Right kidney (tissue), 1 donor: ENCODE measurements around the gene SLC24A3.

Source experiments
- DNase-seq: peaks from one replicate; pipeline ENCODE4 v3.0.0-alpha.2; 2016

SLC24A3 gene

DNA sequence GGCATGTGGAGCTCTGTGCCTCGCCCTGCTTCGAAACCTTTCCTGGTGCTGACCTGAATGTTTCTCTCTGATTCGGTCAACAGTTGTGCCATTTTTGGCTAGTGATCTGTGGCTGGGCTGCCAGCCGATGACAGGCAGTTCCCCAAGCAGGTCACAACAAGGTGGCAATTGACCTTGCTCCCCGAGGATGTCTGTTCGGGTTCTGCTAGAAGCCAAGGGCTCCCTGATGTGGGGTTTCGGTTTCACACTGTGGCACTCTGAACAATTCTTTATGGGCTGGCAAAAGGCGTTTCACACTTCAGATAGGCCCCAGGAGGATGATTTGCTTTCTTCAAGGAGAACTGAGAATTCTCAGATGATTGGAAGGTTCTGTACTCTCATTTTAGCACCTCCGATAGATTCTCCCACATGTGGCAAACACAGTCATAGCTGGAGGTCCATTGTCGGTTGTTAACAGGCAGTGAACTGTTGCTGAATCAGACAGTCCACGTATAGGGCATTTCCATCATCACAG, 135.6 kb downstream of the SLC24A3 start:
- DNase-seq = no peak

DNA sequence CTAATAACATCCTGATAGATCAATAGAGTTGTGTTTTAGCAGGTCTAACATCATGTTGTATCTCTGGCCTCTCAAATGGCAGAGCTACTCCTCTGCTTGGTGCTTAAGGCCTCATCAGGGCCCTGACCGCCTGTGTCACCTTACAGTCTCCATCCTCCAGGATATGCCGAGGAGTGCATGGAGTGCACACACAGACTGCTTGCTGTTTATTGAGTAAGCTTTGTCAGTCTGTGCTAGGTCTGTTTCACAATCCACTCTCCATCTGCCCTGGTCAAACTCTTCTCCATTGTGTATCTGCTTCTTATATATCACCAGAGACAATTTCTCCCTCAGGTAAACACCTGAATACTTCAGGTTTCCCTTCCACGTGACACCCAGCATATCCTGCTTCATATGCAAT, 136.1 kb downstream of the SLC24A3 start:
- DNase-seq = no peak

DNA sequence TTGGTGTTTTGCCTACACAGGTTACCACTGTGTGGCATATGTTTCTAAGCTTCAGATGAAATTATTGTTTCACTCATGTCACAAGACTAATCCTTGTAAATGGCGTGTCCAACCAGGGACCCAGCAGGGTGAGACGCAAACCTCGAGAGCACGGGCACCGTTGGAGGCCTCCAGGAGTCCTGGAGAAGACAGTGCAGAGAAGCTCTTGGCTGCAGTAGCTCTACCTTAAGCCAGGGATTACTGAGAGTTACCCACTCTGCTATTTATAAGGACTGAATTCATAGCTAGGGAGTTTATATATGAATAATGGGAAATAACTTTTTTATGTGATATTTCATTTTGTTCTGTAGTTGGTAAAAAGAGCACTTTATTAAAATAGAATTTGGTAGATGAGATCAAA, 137.4 kb downstream of the SLC24A3 start:
- no peak for DNase-seq

DNA sequence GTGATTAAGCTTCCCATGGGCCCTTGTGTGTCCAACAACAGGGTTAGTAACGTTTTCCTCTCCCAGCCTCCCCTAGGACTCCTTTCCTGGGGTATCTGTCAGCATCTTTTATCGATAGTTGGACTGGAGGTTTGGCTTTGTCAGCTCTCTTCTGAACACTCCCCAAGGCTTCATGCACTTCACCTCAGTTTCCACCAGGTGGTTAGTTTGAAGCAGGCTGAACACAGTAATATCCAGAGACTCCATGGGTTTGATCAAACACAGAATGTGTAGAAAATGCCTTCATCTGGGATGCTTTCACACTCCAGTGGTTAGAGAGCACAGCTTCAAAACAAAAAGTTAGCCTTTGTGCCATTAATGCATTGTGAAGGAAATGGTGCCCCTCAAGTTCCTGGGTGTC, 139.1 kb downstream of the SLC24A3 start:
- no peak for DNase-seq

DNA sequence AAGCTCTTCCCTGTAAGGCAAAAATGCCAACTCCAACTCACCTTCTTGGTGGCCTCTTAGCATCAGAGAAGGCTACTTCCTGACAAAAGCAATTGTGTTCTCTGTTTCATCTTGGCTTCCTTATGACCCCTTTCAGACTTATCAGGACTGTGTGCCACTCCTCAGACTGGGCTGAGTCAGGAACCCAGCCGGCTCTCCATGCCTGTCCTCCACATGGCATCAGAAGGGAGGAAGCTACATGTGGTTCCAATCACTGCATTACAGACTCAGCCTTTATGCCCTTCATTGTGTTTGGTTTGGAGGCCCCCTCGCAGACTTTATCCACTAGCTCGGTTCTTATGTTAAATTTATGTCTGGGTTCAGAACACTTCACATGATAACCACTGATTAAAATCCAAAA, 142.5 kb downstream of the SLC24A3 start:
- no peak for DNase-seq

DNA sequence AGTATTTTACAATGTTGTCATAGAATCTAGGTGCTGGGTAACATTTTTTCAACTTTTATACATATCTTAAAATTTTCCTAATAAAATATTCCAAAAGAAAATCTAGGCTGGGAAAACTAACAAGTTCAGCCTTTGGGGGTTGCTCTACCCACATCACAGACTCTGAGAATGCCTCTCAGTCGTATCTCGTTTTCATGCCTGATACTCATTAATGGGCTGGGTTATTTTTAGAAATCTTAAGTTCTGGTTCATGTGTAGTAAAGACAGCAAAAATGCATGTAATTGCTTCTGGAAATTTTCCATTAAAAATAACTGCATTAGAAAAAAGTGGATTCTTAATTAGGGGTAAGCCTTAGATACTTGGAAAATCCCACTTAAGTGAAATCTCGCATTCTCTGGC, 149.3 kb downstream of the SLC24A3 start:
- DNase-seq = no peak

DNA sequence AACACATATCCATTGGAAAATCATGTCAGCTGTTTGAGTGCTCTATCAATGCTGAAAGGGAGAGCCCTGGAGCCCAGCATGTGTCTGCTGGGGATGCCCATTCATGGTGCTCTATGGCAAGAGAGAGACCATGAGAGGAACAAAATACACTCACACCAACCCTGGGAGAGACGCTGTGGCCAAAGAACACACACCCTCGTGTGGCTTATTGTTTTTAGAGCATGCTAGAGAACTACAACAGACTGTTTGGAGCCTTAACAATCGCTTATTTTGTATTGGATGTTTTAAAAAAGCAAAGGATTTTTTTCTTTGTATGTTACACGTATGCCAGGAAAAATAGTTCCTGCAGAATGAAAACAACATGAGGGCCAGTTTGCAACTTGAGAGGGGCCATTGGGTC, 151.0 kb downstream of the SLC24A3 start:
- no peak for DNase-seq

DNA sequence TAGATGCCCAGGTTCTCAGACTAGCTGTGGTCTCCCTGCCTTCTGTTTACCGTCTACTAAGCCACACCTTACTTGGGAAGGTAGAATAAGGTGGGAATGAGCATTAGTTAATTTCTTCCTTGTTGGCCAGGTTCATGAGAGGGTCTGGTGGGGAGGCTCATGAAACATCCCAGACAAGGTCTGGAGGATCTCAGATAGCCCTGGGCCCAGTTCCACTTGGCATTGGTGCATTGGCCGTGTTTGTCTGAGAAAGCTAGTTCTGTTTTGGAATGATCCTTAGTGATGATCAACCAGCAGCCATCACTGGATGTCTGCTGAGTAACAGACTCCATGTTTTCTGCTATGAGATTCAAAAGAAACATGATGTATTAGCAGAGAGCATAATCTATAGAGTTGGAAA, 155.1 kb downstream of the SLC24A3 start:
- DNase-seq = no peak

DNA sequence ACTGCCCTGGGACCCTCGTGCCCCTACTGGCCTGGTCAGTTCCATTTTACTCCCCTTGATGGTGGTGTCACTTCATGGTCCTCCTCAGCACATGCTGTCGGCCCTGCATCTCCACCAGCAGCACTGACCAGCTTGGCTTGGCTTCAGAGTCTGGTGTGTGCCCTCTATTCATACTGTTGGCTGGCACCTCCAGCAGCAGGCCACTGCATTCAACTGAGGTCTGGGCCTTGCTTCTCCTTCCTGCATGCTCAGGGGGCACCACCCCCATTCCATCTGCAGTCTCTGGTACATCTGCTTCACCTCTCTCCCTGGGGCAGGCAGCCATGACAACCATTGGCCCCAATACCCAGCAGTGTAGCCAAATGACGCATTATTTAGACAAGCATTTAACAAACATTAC, 155.9 kb downstream of the SLC24A3 start:
- DNase-seq = no peak

DNA sequence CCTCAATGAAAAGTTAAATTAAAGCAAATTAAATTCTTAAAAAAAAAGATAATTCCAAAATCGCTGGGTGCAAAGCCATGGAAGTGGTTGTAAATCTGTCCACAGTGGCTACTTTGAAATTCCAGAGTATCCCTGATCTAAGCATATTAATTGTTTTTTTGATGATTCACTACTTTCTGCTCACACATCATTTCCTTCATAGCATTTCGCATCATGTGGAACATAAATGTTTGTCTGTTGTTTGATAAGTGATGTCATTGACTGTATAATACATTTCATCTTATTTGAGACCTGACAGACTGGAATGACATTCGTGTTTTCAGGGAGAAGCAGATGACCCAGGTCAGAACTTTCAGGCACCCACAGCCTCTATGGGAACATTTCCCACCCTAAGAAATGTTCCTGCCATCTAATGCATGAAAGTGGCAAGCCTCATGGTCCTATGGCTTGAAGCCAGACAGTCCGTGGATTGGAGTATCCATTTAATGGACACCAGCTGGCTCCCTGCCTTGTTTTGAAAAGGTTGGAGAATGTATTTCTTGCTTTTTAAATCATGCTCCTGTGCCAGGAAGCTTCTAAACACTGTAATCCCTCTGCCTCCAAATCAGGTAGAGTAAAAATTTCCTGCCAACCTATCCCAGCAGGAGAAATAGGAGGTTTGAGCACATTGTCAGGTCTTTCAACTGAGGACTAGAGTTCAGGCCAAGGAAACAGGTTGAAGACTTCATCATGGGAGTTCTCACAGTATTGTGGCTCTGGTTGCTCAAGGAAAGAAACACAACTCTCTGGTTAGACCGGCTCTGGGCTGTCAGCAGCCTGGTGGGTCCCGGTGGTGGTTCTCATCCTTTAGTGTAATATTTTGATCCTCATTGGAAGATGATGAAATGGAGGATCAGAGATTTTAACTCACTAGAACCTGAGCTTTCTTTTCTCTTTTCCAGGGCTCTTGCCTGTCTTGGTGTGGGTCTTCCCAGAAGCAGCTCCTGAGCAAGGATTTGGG, 157.9 kb downstream of the SLC24A3 start:
- DNase-seq = no peak

DNA sequence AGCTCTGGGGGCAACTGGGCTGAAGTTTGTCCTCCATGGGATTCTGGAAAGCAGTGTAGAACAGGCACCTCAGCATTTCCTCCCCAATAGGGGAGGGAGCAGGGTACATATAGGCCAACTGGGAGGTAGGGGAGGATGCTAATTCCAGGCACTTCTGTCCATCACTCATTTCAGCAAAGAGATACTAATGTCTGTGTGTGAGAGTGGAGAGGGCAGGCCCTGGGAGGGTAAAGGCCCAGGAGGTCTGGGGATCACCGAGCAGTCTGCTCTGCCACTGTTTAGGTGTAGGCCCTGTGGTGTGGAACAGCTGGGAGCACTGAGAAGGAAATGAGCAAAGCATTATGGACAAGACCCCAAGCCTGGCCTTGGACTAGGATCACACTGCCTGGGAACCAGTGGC, 158.7 kb downstream of the SLC24A3 start:
- DNase-seq = no peak

DNA sequence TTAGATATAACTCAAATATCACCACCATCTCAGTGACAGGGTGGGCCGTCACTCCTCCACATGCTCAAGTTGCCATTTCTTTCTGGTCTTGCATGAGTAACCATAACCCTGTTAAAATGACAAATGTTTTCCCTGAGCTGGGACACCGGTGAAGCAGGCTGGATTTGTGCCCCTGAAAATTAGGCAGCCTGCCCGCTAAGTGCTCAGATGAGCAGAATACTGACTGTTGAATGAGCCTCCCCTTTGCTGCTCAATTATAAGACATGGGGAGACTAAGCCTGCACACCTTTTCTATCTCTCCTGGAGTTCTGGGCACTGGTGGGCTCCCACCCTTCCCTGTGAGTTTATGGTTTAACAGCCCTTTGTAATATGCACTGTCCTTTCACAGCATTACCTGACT, 161.8 kb downstream of the SLC24A3 start:
- DNase-seq = no peak

DNA sequence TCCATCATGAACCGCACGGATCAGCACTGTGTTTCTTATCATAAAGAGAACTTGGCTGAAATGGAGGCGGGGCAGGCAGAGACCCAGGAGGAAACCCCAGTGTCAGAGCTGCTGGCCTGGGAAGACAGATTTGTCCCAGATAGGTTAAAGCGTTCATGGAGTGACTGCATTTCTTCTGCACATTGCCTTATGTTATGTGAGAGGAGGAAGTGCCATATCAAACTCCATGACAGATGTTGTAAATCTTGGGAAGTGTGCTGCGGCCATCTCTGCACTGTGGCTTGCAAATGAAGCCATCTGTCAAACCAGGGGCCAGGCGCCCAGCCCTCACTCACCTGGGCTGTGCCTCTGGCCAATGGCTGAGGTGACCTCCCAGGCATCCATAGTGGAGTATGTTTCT, 163.0 kb downstream of the SLC24A3 start:
- DNase-seq = no peak

DNA sequence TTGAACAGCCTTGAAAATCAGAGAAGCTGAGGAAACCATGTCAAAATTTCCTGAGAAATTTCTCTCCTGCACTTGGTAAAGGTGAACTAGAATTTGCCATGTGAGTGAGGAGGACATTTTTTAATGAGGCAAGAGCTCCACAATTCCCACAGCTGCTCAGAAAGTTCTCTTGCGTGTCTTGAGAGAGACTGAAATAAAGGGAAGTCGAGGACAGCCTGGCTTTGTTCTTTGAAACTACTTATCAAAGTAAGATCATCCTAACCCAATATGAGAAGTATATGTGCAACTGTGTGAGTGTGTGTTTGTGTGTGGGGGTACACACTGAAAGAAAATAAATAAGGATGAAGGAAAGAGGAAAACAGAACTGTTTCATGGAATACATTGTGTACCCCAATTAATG, 163.4 kb downstream of the SLC24A3 start:
- DNase-seq = no peak

DNA sequence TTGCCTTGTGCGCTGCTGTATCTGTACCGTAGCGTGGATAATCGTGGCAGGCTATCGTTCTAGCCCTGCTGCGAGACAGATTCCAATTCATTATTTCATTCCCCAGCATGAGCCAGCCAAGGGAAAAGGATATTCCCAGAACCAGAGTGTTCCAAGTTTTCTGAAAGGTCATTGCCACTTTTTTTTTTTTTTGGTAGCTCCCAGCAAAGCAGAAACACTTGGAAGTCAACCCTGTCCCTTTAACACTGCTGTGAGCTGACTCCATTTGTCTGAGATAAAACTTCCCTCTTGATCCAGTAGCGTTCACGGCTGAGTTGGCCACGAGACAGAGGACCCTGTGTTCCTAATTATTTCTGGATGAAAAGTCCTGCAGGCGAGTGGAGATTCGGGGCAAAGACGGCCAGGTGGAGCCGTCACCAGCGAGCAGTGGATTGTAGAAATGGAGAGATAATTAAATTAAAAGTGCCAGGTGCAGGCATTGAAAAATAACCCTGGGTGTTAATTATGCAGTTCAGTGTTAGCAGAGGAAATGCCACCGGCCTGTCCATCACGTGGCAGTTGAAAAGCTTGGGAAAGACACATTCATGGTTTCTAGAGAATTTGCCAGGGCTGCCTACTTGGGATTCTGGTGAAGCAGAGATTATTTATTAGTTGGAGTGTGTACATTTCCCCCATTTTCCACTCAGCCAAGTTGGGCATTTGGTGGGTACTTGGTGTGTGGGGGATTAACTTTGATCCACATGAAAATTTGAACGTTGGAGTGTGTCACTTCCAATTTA, 164.2 kb downstream of the SLC24A3 start:
- DNase-seq = no peak

DNA sequence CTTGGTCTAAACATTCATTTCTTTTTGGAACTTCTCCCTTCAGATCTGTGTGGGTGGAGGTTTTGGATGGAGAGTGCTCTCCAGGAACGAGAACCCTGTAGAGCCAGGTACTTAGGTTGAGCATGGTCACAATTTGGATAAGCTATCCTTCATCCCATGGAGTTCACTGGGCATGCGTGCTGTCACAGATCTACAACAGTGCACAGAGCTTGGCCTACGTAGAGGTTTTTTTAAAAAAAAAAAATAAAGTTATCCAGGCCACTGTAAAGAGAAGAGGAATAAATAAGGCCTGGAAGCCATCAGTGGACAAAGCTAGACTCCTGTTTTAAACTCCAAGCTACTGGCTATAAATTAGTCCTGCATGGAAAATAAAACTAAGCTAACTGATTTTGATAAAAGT, 165.6 kb downstream of the SLC24A3 start:
- DNase-seq = no peak

DNA sequence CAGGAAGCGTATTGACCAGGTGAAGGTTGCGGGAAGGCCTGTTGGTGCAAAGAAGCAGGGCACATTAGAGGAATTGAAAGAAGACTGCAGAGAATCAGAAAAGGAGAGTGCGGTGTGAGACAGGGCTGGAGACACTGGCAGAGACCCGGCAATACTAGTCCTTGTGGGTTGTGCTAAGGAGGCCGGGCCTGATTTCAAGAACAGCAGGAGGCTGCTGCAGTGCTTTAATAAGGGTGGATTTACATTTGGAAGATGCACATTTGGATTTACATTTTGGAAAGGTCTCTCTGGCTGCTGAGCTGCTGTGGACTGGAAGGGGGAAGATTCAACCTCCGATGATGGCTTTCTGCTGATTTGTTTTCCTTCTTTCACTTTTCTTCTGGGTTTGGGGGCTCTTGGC, 167.8 kb downstream of the SLC24A3 start:
- no peak for DNase-seq

DNA sequence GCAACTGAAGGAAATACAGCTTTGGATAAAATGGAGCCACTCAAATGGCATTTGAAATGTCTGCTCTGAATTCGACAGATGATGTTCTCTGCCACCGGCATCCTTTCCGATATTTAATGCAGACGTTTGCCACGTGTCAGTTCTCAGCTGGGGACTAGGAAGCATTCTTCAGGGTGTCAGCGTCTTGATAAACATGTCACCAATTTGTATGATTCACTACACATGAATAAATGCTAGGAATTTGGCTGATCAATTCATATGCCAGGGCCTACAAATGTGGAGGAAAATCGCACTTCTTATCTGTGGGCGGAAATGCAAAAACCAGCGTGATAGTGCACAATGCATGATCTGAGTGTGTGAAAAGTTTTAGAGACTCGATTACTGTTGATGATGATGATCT, 169.5 kb downstream of the SLC24A3 start:
- DNase-seq = no peak

DNA sequence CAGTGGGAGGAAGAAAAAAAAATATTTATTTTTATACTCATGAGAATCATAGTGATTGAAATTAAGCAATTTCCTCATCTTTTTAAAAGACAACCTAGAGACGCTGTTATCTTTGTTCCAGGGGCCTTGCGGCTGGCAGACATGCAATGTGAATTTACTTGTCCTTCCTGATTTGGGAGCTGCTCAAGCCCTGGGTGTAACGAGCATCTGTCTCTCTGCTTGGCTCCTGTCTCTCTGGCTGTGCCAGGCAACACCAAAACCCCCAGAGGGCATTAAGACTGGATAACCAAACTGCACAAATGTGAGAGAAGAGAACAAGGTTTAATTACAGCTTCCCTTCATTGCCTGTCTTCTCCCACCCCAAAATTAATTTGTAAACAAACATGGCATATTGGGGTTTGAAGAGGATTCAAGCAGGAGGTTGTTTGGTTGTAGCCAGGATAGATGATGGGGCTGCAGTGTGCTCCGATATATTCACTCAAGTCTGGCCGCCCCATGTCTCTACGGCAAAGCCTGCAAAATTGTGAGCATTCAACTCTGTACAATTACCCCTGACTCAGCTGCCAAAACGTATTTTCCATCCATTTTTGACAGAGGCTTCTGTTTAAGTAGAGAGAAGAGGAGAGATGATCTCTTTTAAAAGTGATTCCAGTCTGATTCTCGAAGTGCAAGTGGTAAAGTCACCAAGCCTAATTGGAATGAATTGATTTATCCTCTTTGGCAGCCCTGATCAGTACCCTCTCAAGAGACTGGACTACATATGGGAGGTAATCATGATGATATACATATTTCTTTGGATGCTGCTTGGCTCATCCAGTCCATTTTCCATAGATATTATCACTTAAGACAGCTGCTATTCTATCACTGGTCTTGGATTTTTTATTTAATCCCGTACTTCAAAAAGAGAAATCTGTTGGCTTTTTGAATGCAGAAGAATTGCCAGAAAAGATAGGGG, 170.2 kb downstream of the SLC24A3 start:
- DNase-seq = no peak

DNA sequence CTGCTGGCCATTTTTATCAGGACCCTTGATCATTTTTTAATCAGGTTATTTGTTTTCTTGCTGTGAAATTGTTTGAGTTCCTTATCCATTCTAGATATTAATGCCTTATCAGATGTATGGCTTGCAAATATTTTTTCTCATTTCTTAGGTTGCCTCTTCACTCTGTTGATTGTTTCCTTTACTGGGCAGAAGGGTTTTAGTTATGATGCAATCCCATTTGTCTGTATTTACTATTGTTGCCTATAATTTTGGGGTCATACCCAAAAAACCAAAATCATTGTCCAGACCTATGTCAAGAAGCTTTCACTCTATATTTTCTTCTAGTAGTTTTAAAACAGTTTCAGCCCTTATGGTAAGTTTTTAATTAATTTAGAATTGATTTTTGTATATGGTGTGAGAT, 172.5 kb downstream of the SLC24A3 start:
- DNase-seq = no peak

DNA sequence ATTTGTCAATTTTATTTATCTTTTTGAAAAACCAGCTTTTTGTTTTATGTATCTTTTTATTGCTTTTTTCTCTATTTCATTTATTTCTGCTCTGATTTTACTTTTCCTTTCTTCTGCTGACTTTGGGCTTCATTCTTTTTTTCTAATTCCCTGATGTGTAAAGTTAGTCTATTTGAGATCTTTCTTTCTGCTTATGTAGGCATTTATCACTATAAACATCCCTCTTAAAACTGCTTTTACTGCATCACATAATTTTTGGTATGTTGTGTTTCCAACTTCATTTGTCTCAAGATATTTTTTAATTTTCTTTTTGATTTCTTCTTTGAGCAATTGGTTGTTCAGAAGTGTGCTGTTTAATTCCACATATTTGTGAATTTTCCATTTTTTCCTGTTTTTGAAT, 174.8 kb downstream of the SLC24A3 start:
- DNase-seq = no peak
